NCI-H2029 (cell line): ENCODE data around the gene ANKRD34A.
"Not testable (repeated sequence)": the region's sequence is repeated elsewhere in the genome, so short reads cannot be mapped to it uniquely, and the experiment has no call there.

ENCODE experiments used
- DNase-seq: peaks from one replicate; lab custom pipeline; 2025; lab: John Stamatoyannopoulos, UW

Gene ANKRD34A

DNA sequence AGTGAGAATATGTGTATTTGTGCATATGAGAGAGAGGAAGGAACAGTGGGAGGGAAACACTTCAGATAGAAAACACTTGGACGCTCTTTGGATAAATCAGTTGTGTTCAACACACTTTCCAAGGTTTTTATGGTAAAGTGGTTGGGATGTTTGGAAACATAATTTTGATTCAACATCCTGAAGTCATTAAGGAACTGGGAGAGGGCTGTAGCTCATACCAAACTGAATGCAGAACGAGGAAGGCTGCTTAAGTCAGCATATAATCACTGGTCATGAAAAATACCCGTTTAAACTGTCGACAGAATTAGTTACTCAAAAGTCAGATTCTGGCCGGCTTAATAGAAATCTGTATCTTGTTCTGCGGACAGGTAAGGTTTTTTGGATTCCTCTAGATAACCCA, 21.5 kb downstream of the ANKRD34A start:
- no peak for DNase-seq

DNA sequence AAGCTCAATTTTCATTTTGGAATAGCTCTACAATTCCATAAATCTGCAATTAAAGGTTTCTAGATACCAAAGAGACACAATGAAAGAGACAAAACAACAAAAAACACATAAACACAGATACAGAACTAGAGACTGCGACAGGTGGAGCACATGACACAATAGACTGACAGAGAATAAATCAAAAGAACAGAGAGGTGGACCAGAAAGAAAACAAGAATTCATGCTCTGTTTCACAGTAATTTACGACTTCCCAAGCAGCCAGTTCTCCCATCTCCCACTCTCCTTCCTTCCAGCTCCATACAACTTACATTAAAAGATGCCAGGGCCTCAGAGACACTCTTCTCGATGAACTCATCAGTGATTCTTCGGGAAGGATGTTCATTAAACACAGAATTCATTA, 22.0 kb downstream of the ANKRD34A start:
- no peak for DNase-seq

DNA sequence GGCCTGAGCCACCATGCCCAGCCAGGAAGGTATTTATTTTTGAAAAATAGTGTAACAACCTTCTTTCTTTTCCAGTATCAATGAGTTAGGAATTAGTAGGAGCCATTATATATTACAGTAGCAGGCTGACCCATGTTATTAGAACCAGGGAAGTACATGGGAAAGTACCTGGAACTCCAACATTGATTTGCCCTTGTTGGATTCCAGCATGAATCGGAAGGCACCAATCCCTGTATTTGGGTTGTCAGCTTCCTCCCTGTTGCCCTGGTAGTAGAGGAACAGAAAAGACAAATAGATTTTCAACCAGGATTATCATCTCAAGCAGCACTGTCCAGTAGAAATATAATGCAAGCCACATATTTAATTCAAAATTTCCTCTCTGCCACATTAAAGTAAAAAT, 26.9 kb downstream of the ANKRD34A start:
- DNase-seq, result no peak

DNA sequence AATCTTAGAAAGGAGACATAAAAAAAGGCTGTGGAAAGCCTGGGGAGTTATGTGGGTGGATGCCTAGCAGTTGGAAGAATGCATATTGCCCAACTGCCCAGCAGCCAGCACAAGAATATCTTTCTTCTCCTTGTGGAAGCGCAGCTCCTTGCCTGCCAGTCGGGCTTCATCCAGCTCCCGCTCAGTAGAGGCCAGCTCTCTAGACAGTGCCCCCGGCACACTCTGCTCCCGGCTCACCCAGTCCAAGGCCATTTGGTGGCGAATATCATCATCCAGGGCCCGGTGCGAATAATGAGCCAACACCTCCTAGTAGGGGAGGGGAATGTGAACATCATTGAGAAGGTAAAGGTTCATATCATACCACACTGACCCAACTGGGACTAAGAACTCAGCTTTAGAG, 28.1 kb downstream of the ANKRD34A start:
- no peak for DNase-seq

DNA sequence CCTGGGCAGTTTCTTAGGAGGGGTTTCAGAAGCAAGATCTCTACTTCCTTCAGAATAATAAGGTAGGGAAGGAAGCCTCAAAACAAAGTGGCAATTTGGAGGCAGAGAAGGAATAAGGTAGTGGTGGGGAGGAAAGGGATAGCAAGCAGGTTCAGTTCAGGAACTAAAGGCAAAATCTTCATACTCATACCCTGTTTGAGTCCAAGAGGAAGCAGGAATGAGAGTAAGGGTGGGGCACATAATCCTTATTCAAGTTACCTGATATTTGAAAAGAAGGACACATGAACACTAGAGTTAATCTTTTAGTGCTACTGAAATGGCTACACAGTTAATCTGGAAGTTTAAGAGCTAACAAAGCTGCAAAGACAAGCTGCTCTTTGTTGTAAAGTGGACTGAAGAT, 28.7 kb downstream of the ANKRD34A start:
- DNase-seq, result no peak

DNA sequence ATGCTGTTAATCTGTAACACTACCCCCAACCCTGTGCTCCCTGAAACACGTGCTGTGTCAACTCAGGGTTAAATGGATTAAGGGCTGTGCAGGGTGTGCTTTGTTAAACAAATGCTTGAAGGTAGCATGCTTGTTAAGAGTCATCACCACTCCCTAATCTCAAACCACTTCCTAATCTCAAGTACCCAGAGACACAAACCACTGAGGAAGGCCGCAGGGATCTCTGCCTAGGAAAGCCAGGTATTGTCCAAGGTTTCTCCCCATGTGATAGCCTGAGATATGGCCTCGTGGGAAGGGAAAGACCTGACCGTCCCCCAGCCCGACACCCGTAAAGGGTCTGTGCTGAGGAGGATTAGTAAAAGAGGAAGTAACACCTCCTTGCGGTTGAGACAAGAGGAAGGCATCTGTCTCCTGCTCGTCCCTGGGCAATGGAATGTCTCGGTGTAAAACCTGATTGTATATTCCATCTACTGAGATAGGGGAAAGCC, 31.8 kb downstream of the ANKRD34A start:
- not testable (repeated sequence) for DNase-seq

DNA sequence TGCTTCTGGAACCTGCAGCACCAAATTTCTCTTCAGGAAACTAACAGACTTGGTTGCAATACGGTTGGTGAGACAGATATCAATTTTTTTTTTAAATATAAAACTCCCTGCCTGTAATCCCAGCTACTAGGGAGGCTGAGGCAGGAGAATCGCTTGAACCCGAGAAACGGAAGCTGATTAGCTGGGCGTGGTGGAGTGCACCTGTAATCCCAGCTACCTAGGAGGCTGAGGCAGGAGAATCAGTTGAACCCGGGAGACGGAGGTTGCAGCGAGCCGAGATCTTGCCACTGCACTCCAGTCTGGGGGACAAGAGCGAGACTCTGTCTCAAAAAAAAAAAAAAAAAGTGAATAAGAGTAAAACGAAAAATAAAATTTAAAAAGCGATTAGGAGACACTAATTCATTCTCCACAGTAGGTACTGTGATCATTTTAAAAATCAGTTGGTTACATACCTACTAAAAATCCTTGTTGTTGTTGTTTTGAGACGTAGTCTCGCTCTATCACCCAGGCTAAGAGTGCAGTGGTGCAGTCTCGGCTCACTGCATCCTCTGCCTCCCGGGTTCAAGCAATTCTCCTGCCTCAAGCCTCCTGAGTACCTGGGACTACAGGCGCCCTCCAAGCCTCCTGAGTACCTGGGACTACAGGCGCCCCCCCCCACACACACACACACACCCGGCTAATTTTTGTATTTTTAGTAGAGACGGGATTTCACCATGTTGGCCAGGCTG, 36.3 kb downstream of the ANKRD34A start:
- no peak for DNase-seq

DNA sequence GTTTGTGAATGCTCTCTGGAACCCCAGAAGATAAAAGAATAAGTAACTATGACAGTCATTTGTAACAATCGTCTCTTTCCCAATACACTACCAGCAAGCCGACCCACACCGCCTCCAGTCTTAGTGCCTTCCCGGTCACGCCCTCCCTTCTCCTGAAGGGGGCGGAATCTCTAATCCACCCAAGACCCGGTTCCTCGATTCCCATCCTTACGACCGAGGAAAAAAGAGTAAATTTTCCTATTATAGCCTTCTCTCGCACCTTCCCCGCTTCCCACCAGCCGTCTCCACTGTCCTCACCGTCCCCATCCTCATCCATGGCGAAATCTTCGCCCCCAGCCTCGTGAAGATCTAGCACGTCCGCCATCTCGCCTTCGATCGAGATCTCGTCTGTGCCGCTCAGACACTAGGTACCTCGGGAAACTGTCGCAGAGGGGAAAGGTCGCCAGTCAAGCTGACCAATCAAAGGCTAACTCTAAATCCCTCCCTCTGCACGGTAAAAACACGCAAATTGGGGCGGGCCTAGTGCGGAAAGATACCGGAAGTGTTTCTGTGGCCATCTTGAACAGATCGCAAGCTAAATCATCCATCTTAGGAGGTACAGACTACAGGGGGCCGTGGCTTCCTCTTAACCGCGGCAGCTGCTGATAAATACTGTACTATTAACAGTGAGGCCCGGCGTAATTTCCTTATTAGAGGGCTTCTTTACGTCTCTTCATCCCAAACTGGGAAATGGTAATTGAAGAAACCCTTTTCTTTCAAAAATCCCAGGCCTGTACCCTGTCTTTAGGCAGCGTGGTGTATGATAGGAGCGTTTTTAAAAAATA, 37.1 kb downstream of the ANKRD34A start, which contains the start of gene RBM8A:
RBM8A (minus strand) TSS at position 422 of the 824 bp plus-strand sequence; CDS start at position 364, 58 bp downstream.
- DNase-seq, result peak; percentile 97

DNA sequence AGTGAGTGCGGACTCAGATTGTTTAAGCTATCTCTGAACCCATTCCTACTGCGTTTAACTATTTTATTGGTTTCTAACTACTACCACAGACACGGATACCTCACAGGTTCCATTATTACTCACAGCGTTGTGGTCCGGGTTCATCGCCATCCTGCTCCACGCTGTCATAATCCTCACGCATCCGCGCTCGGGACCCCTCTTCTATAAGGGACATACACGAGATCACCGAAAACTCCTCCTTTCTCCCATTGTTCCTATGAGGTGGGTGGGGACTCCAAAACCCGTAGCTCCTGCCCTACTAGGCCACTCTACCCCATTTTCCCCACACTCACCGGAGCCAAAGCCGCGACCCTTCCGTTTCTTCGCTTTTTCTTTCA, 37.7 kb downstream of the ANKRD34A start:
- DNase-seq, result no peak

DNA sequence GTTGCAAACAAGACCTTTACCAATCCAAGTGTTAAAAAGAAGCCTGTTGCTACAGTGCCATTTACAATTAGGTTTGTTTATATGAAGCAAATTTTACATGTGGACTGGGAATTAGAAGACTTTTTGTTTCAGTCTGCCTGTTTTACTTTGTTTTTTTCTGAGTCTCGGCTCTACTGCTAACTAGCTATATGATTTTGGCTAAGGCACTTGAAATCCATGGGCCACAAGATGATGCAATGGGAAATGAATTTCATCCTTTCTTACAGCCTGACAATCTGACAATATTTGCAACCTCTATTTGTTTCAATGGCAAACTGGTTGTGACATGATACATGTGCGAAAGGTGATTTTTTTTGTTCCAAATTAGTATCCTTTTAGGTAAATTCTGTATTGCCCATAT, 42.1 kb downstream of the ANKRD34A start:
- no peak for DNase-seq

DNA sequence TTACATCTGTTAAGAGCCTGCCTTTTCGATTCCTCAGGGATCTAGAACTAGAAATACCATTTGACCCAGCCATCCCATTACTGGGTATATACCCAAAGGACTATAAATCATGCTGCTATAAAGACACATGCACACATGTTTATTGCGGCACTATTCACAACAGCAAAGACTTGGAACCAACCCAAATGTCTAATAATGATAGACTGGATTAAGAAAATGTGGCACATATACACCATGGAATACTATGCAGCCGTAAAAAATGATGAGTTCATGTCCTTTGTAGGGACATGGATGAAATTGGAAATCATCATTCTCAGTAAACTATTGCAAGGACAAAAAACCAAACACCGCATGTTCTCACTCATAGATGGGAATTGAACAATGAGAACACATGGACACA, 44.1 kb downstream of the ANKRD34A start:
- not testable (repeated sequence) for DNase-seq

DNA sequence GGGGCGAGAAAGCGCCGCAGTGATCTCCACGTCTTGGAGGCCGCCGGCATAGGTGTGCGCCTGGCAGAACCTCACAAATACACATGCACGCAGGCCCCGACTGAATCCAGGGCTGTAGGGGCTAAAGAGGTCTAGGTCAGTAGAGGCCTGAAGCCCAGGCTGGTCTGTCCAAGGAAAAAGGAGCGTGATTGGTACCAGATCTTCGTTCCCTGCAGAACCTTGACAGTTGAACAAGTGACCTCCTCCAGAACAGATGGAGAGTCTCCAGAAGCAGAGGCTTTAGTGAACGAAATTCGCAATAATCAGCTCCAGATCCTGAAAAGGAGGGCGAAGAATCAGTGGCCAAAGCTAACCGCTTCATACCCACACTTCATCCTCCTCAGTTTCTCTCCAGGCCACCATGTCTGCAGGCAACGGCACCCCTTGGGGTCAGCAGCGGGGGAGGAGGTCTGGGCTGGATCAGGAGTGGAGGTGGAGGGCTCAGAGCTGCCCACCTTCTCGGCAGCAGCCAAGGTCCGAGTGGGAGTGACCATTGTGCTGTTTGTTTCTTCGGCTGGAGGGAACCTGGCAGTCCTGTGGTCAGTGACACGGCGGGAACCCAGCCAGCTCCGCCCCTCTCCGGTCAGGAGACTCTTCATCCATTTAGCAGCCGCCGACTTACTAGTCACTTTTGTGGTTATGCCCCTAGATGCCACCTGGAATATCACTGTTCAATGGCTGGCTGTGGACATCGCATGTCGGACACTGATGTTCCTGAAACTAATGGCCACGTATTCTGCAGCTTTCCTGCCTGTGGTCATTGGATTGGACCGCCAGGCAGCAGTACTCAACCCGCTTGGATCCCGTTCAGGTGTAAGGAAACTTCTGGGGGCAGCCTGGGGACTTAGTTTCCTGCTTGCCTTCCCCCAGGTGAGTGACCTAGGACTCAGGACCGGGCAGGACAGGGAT, 45.1 kb downstream of the ANKRD34A start:
- DNase-seq, result no peak

DNA sequence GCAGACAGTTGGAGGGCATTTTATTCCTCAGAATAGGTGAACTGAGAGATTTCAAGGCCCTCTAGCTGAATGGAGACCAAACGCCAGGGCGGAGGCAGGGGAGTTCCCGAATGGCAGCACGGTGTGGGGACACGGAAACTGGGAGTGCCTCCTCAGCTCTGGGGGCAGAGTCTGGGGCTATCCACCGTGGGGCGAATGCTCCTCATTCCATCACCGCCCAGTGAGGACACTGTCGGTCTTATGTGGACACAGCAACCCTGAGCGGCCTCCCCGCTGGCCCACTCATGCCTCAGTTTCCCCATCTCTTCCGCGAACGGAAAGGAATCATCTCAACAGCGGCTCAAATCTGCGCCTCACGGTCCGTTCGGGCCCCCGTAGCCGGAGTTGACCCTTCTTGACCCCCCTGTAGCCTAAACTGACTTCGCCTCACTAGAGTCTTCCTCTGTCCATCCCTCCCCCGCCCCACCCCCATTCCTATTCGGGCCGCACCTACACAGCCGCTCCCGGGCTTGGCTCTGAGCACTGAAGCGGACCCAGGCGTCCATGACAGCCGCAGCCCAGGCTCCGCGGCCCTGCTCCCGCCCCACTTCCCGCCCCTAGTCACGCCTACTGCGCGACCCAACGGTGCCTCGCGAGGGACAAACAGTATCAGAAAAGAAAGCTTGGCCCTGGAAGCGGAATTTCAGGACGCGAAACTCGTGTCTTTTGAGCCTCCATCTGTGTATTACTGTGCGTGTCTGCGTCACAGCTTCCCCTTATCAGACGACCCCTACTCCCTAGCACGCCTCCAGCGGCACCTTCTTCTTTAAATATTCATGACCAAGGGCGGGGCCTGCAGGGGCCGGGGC, 46.0 kb downstream of the ANKRD34A start, which contains the start of gene PEX11B:
PEX11B (minus strand) TSS at position 574 of the 848 bp plus-strand sequence; CDS start at position 545, 29 bp downstream.
- DNase-seq, result peak; percentile 83

DNA sequence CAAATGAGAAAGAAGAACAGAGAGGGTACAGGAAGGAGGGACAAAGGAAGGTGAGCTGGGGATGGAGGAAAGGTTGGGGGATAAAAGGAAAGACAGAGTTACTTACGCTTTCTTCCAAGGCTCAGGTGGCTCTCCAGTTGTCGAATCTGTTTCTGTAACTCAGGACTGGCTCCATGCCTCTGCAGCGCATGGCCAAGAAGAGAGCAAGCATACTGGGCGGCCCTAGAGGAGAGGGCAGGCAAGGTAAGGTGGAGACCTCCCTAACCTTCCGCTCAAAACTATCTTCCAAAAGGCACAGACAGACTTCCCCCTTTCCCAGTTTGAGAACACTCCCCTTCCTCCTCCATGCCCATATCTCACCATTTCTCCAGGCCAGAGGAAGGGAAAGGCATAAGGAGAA, 46.8 kb downstream of the ANKRD34A start:
- no peak for DNase-seq

DNA sequence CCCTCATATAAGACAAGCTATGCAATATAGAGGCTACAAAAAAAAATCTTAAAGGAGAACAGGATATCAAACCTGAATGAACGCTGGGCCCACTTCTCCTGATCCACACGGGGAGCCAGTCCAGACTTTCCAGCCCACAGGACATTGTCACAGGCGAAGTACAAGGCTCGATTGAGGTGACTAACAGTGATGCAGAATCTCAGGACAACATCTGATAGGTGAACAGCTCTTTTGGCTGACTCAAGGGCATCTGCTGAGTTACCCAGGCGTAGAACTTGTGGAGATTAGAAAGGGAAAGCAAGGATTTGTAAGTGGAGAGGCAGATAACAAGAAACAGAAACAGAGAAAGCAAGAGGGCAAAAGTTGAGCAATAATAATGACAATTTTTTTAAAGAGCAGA, 47.6 kb downstream of the ANKRD34A start:
- DNase-seq, result no peak

DNA sequence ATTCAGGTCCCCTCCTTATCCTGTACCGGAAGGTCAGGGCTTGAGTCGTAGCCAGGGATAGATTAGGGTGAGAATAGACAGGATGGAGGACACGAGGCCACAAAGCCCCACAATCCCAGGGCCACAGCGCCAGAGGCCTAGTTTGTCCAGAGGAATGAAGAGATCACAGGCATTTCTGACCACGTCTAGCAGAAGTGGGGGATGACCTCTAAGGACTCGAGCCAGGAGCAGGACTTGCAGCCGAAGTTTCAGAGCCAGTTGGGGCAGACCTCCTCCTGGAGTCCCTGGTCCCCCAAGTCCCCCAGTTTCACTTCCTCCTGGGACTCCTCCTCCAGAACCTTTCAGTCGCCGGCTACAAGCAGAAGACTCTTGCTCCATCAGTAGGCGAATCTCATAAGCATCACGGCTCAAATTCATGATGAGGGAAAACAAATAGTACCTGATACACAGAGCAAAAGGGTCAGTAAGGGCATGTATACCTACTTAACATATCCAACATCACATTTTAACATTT, 52.2 kb downstream of the ANKRD34A start:
- no peak for DNase-seq
